Upper lobe of right lung (tissue), 1 donor: ENCODE results near the gene ICAM5. TPM values are rescaled to one million over a fixed set of nuclear protein-coding genes. Genes with fewer than 3 reads are reported as not detected.

Experiments
- ATAC-seq: fragments of 200-7000 bp; cut with Tn5 transposase; one replicate; pipeline ENCODE4 v1.9.1; 2020; ENCODE audit warnings: mild to moderate bottlenecking, moderate library complexity
- DNase-seq: peaks from one replicate; pipeline ENCODE4 v3.0.0-alpha.2; 2020
- H3K27ac ChIP-seq: fragments of 200-600 bp; one replicate; pipeline ENCODE4 v1.8.0; 2022
- H3K27me3 ChIP-seq: fragments of 200-600 bp; one replicate; pipeline ENCODE4 v1.8.0; 2022; ENCODE audit warnings: mild to moderate bottlenecking
- H3K36me3 ChIP-seq: fragments of 200-600 bp; one replicate; pipeline ENCODE4 v1.8.0; 2022
- H3K4me1 ChIP-seq: fragments of 200-600 bp; one replicate; pipeline ENCODE4 v1.8.0; 2022
- H3K4me3 ChIP-seq: fragments of 200-600 bp; one replicate; pipeline ENCODE4 v1.8.0; 2022; ENCODE audit warnings: mild to moderate bottlenecking
- H3K9me3 ChIP-seq: fragments of 200-600 bp; one replicate; pipeline ENCODE4 v1.8.0; 2022
- CTCF ChIP-seq: fragments of 200-600 bp; IDR thresholded peaks from one replicate; pipeline ENCODE4 v1.8.0; 2022; ENCODE audit warnings: antibody characterized with exemption
- intact Hi-C: fragments of 100-400 bp; cut with DNase I; formaldehyde crosslinking; loops from one replicate; pipeline ENCODE4 v1.11.0; 2022
- total RNA-seq: library from RNA; stranded (reverse); fragmentation: NEBNext Ultra II Directional; extraction: Animal tissue kit (Norgen Biotek cat#: 25700); gene quantifications from one replicate; pipeline ENCODE4 v1.2.1, GENCODE V29; 2021
- donor health status: DM: no; HTN: yes; CAD: no; lungs with severe emphysema.

Gene ICAM5
- total RNA-seq, 1 donor from 2014 or later: 18.3 TPM

DNA sequence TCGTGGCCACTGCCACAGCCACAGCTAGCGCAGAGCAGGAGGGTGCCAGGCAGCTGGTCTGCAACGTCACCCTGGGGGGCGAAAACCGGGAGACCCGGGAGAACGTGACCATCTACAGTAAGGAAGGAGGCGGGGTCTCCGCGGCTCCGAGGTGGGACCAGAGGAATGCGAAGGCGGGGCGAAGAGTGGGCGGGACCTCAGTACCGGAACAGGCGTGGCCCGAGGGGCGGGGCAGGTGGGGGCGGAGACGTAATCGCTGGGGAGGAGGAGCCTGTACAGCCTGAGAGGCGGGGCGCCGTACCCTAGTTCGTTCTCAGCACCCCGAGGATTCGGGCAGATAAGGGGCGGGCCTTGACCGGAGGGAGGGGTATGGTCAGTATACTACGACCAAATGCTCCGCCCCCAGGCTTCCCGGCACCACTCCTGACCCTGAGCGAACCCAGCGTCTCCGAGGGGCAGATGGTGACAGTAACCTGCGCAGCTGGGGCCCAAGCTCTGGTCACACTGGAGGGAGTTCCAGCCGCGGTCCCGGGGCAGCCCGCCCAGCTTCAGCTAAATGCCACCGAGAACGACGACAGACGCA is 2.5 kb downstream of the ICAM5 start:
- peaks cover 63% of the 10 kb centered on the region for H3K4me1 ChIP-seq

DNA sequence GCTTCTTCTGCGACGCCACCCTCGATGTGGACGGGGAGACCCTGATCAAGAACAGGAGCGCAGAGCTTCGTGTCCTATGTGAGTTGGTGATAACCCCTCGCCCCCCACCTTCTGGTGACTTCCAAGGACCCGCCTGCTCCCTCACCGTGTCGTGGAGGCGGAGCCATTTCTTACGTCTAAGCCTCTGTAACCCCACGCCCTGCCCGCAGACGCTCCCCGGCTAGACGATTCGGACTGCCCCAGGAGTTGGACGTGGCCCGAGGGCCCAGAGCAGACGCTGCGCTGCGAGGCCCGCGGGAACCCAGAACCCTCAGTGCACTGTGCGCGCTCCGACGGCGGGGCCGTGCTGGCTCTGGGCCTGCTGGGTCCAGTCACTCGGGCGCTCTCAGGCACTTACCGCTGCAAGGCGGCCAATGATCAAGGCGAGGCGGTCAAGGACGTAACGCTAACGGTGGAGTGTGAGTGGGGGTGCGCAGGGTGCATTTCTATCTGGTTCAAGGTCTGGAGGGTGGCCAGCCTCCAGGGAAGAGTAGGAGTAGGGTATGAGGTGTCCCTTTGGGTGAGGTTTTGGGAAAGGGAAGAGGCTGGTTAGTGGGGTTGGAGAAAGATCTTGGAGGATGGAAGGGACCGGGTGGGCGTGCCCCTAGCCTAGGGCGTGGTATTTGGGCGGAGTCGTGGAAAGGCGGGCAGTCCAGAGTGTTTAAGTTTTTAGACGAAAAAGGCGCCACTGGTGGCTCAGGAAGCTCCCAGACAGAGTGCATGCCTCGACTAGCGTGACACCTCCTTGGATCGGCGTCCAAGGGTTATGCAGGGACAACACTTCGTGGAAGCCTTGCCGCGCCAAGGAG is 3.3 kb downstream of the ICAM5 start:
- intact Hi-C loops: no loop called here
- DNase-seq (no peak), ATAC-seq (no peak)
- Histone ChIP-seq H3K27me3 (peaks cover 42% of the 10 kb centered on the region), H3K4me3 (peak overlapping the region; percentile 58), H3K36me3 (no peaks in the 10 kb centered on the region), H3K4me1 (peaks cover 56% of the 10 kb centered on the region), H3K9me3 (no peaks in the 10 kb centered on the region), H3K27ac (no peak overlapping the region)
- no peak for TF ChIP-seq CTCF

More for the DNA sequence above, 2.5 kb downstream of the ICAM5 start:
- peak overlapping the region; percentile 58 for H3K4me3 ChIP-seq
- intact Hi-C loops: no loop called here
- no peaks in the 10 kb centered on the region for H3K9me3 ChIP-seq
- TF ChIP-seq CTCF: no peak
- H3K27ac ChIP-seq: peak overlapping the region; percentile 60
- peaks cover 42% of the 10 kb centered on the region for H3K27me3 ChIP-seq
- no peaks in the 10 kb centered on the region for H3K36me3 ChIP-seq
- DNase-seq (peak; percentile 96), ATAC-seq (peak; percentile 82)

DNA sequence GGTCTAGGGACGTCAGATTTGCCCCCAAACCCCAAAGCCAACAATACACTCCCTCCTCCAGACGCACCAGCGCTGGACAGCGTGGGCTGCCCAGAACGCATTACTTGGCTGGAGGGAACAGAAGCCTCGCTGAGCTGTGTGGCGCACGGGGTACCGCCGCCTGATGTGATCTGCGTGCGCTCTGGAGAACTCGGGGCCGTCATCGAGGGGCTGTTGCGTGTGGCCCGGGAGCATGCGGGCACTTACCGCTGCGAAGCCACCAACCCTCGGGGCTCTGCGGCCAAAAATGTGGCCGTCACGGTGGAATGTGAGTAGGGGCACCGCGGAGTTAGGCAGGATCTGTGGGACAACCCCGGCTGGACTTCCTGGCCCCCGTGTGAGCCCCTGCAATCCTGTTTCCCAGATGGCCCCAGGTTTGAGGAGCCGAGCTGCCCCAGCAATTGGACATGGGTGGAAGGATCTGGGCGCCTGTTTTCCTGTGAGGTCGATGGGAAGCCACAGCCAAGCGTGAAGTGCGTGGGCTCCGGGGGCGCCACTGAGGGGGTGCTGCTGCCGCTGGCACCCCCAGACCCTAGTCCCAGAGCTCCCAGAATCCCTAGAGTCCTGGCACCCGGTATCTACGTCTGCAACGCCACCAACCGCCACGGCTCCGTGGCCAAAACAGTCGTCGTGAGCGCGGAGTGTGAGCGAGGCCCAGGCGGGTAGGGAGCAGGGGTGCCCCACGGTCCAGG is 4.0 kb downstream of the ICAM5 start:
- H3K9me3 ChIP-seq: no peaks in the 10 kb centered on the region
- H3K36me3 ChIP-seq: no peaks in the 10 kb centered on the region
- TF ChIP-seq CTCF: no peak
- no peak overlapping the region for H3K4me3 ChIP-seq
- H3K27ac ChIP-seq: no peak overlapping the region
- intact Hi-C loops: no loop called here
- peaks cover 50% of the 10 kb centered on the region for H3K4me1 ChIP-seq
- no peak for ATAC-seq
- DNase-seq: no peak
- H3K27me3 ChIP-seq: peaks cover 38% of the 10 kb centered on the region

DNA sequence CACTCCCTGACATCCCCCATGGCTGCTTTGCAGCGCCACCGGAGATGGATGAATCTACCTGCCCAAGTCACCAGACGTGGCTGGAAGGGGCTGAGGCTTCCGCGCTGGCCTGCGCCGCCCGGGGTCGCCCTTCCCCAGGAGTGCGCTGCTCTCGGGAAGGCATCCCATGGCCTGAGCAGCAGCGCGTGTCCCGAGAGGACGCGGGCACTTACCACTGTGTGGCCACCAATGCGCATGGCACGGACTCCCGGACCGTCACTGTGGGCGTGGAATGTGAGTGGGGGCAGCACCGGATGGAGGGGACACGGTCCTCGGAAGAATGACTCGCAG is 4.6 kb downstream of the ICAM5 start:
- no peak for TF ChIP-seq CTCF
- intact Hi-C loops: no loop called here
- Histone ChIP-seq H3K4me3 (no peak overlapping the region), H3K4me1 (peaks cover 45% of the 10 kb centered on the region), H3K27ac (no peak overlapping the region), H3K27me3 (peaks cover 36% of the 10 kb centered on the region), H3K36me3 (no peaks in the 10 kb centered on the region), H3K9me3 (no peaks in the 10 kb centered on the region)
- no peak for DNase-seq
- no peak for ATAC-seq

GRCh38 chr19:10295305-10295846 is 5.6 kb downstream of the ICAM5 start:
- intact Hi-C loops: no loop called here
- Histone ChIP-seq H3K27ac (no peak overlapping the region), H3K9me3 (no peaks in the 10 kb centered on the region), H3K4me1 (peaks cover 35% of the 10 kb centered on the region), H3K27me3 (peaks cover 34% of the 10 kb centered on the region), H3K4me3 (peak overlapping the region; percentile 37), H3K36me3 (no peaks in the 10 kb centered on the region)
- ATAC-seq (peak; percentile 64), DNase-seq (peak; percentile 89)
- TF ChIP-seq CTCF: peak; percentile 23
